PC-9 (cell line): Measurements from ENCODE around the gene RAB8A. TPM values are rescaled to one million over a fixed set of nuclear protein-coding genes. Genes with fewer than 3 reads are reported as not detected.
A peak's percentile ranks its signal among the peaks of the same experiment; 100 is the strongest.

ENCODE experiments used
- BruUV-seq: library from RNA; stranded (reverse); fragments of 400-500 nt; replicated peaks from 2 replicates; lab custom pipeline; 2021; lab: Mats Ljungman, UMichigan
- CTCF ChIA-PET: fragments of 300-600 bp; sonication (Branson Sonifier 250); formaldehyde crosslinking; loops from one replicate; lab custom pipeline; 2022; ENCODE audit warnings: antibody characterized with exemption; lab: Charles Lee
- POLR2A ChIA-PET: fragments of 300-600 bp; sonication (Branson Sonifier 250); formaldehyde crosslinking; loops from one replicate; lab custom pipeline; 2022; ENCODE audit warnings: antibody characterized with exemption; ENCODE audit not compliant: unreplicated experiment; lab: Charles Lee
- DNase-seq, 2 experiments: peaks; one replicate each; pipeline versions ENCODE4 v3.0.0 to v3.0.0-alpha.2; 2015 to 2022; ENCODE audit warnings: mixed read lengths in 1 of 2
- H2AFZ ChIP-seq: fragments of 200-600 bp; sonication (generic); 2 replicates; pipeline ENCODE4 v1.8.1; 2017; ENCODE audit warnings: antibody characterized with exemption
- H3F3A ChIP-seq: fragments of 200-600 bp; sonication (generic); 2 replicates; pipeline ENCODE4 v1.8.1; 2017; ENCODE audit warnings: antibody characterized with exemption, mild to moderate bottlenecking, low read depth; ENCODE audit not compliant: insufficient read depth
- H3K27ac ChIP-seq: fragments of 200-600 bp; sonication (generic); 2 replicates; pipeline ENCODE4 v1.6.1; 2016; ENCODE audit warnings: mixed run types
- H3K27me3 ChIP-seq: fragments of 200-600 bp; sonication (generic); 2 replicates; pipeline ENCODE4 v1.6.1; 2016; ENCODE audit warnings: low read depth, mixed run types; ENCODE audit not compliant: insufficient read depth
- H3K36me3 ChIP-seq: fragments of 200-600 bp; sonication (generic); 2 replicates; pipeline ENCODE4 v1.6.1; 2016; ENCODE audit warnings: low read depth, mixed run types
- H3K4me1 ChIP-seq: fragments of 200-600 bp; sonication (generic); replicated peaks from 2 replicates; pipeline ENCODE4 v1.6.1; 2016; ENCODE audit warnings: mixed run types; ENCODE audit not compliant: insufficient read depth
- H3K4me2 ChIP-seq: fragments of 200-600 bp; sonication (generic); 2 replicates; pipeline ENCODE4 v1.6.1; 2017; ENCODE audit warnings: mixed run types
- H3K4me3 ChIP-seq: fragments of 200-600 bp; sonication (generic); 2 replicates; pipeline ENCODE4 v1.6.1; 2016; ENCODE audit warnings: mixed run types
- H3K79me2 ChIP-seq: fragments of 200-600 bp; sonication (generic); 2 replicates; pipeline ENCODE4 v1.6.1; 2017; ENCODE audit warnings: low read depth, mixed run types
- H3K9me2 ChIP-seq: fragments of 200-600 bp; sonication (generic); 2 replicates; pipeline ENCODE4 v1.8.1; 2017; ENCODE audit warnings: mild to moderate bottlenecking; ENCODE audit not compliant: insufficient read depth
- H3K9me3 ChIP-seq: fragments of 200-600 bp; sonication (generic); 2 replicates; pipeline ENCODE4 v1.8.1; 2016; ENCODE audit warnings: low read depth; ENCODE audit not compliant: insufficient read depth
- H4K20me1 ChIP-seq: fragments of 200-600 bp; sonication (generic); 2 replicates; pipeline ENCODE4 v1.8.1; 2017; ENCODE audit not compliant: insufficient read depth
- EZH2 ChIP-seq: fragments of 200-600 bp; sonication (generic); IDR thresholded peaks from 2 replicates; pipeline ENCODE4 v1.8.0; 2017; ENCODE audit warnings: antibody characterized with exemption, low read depth
- intact Hi-C: fragments of 100-400 bp; cut with micrococcal nuclease; formaldehyde crosslinking; loops from one replicate; pipeline ENCODE4 v1.10.0; 2022; ENCODE audit not compliant: unreplicated experiment
- total RNA-seq: library from RNA; stranded (reverse); gene quantifications from 2 replicates; pipeline ENCODE4 v1.2.3, GENCODE V29; 2021
- TF ChIP-seq, protein P1 (sequence below): fragments of 200-600 bp; sonication (generic); conservative IDR thresholded peaks from 2 replicates; pipeline ENCODE4 v1.6.1; 2017; ENCODE audit warnings: mixed run types, antibody characterized with exemption, mild to moderate bottlenecking, moderate library complexity

RAB8A gene
- total RNA-seq, 1 experiment from 2014 or later = 104 TPM

DNA sequence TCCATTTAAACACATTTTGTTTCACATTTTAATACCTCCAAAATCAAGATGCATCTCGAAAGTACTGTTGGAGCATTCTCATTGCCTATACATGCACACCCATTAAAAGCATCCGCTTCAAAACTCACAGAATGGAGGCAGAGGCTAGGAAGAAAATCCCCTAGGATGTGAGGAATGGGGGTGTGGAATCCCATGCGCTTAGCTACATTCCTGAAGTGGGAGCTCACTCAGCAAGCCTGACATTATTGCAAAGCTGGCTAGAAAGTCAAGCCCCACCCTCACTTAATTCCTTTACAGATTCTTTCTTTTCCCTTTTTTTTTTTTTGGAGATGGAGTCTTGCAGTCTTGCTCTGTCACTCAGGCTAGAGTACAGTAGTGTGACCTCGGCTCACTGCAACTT, 68.9 kb downstream of the RAB8A start:
- Histone ChIP-seq H3K27ac (peak overlapping the region; percentile 61), H3K9me2 (no peaks in the 10 kb centered on the region), H2AFZ (no peak overlapping the region), H3K4me2 (peak overlapping the region; percentile 18; the same call in 1 of the 2 replicates), H4K20me1 (no peaks in the 10 kb centered on the region), H3F3A (peaks cover 35% of the 10 kb centered on the region), H3K79me2 (peaks cover 4% of the 10 kb centered on the region), H3K36me3 (no peaks in the 10 kb centered on the region), H3K4me3 (no peak overlapping the region), H3K4me1 (peaks cover 23% of the 10 kb centered on the region), H3K9me3 (no peaks in the 10 kb centered on the region), H3K27me3 (no peaks in the 10 kb centered on the region)
- DNase-seq = peak; percentile 51 to 83
- ChIA-PET POLR2A (interaction anchor here (0.7 kb wide), 2 partner anchors 103 to 108 kb away, joined by 3 to 14 read pairs; no protein-coding TSS in a partner anchor), CTCF (interaction anchor here (0.6 to 1.1 kb wide), 2 partner anchors 155 to 349 kb away, joined by 3 read pairs; no protein-coding TSS in a partner anchor)
- intact Hi-C loops = loop anchor here (2.0 to 10.0 kb wide), 2 partner anchors 38 to 246 kb away; partner anchors contain the start of genes CYP4F11 and HSH2D
- no peak for TF ChIP-seq EZH2
- TF ChIP-seq, protein P1, sequence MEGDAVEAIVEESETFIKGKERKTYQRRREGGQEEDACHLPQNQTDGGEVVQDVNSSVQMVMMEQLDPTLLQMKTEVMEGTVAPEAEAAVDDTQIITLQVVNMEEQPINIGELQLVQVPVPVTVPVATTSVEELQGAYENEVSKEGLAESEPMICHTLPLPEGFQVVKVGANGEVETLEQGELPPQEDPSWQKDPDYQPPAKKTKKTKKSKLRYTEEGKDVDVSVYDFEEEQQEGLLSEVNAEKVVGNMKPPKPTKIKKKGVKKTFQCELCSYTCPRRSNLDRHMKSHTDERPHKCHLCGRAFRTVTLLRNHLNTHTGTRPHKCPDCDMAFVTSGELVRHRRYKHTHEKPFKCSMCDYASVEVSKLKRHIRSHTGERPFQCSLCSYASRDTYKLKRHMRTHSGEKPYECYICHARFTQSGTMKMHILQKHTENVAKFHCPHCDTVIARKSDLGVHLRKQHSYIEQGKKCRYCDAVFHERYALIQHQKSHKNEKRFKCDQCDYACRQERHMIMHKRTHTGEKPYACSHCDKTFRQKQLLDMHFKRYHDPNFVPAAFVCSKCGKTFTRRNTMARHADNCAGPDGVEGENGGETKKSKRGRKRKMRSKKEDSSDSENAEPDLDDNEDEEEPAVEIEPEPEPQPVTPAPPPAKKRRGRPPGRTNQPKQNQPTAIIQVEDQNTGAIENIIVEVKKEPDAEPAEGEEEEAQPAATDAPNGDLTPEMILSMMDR = no peak
- no TSS peak for BruUV-seq

Other genes starting within 250 kb of the RAB8A start
- 0.31 and 1.1 TPM in 2 replicates for gene CYP4F2, start 213.8 kb upstream of the RAB8A start, total RNA-seq
- gene CYP4F11, start 177.4 kb upstream of the RAB8A start, total RNA-seq = 152 and 187 TPM in 2 replicates
- not detected in 2 replicates for gene OR10H4, start 162.9 kb upstream of the RAB8A start, total RNA-seq
- 279 and 307 TPM in 2 replicates for gene TPM4, start 35.4 kb upstream of the RAB8A start, total RNA-seq
- gene HSH2D, start 31.8 kb downstream of the RAB8A start, total RNA-seq = 10.9 and 13.7 TPM in 2 replicates
- gene CIB3, start 61.6 kb downstream of the RAB8A start, total RNA-seq = not detected in 2 replicates
- gene FAM32A, start 73.5 kb downstream of the RAB8A start, total RNA-seq = 44.3 and 66.5 TPM in 2 replicates
- 27.5 and 52.8 TPM in 2 replicates for gene AP1M1, start 86.0 kb downstream of the RAB8A start, total RNA-seq
- 1.6 and 2.0 TPM in 2 replicates for gene KLF2, start 212.9 kb downstream of the RAB8A start, total RNA-seq